Ureter (tissue), 1 donor: ENCODE data around the gene HDAC4. TPM values are rescaled to one million over a fixed set of nuclear protein-coding genes. Genes with fewer than 3 reads are reported as not detected.
A peak's percentile ranks its signal among the peaks of the same experiment; 100 is the strongest.

ENCODE experiments used
- DNase-seq: peaks from one replicate; pipeline ENCODE4 v3.0.0-alpha.2; 2020; ENCODE audit warnings: low spot score
- total RNA-seq: library from RNA; stranded (reverse); gene quantifications from one replicate; pipeline ENCODE4 v1.2.4, GENCODE V29; 2023
- donor health status: DM: yes; HTN: yes; CAD: no.

HDAC4 gene
- total RNA-seq, 1 donor from 2014 or later = 86.9 TPM

- DNase-seq = no peak
Measured at GRCh38 chr2:239203443-239204135, 197.2 kb downstream of the HDAC4 start.

DNA sequence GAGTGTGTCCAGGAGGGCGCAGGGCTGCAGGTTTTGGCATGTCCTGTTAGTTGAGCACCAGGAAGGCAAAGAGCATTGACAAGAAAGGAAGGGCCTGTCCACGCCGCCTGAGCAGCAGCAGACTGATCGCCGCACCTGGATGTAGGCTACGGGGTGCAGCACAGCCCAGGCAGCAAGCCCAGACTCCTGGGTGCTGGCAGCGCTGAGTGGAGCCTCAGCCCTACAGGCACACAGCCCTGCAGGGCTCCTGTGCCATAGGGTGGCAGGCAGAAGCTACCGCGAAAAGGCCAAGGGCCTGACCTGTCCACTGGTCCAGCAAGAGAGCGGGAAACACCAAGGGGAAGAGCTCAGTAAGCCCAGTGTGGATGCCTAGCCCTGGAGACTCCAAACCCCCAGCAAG, 198.0 kb downstream of the HDAC4 start:
- no peak for DNase-seq

GRCh38 chr2:239202343-239202742, 198.5 kb downstream of the HDAC4 start:
- no peak for DNase-seq

- no peak for DNase-seq
Measured at GRCh38 chr2:239201884-239202283, 198.9 kb downstream of the HDAC4 start.

GRCh38 chr2:239201531-239201876, 199.3 kb downstream of the HDAC4 start:
- DNase-seq = no peak

DNA sequence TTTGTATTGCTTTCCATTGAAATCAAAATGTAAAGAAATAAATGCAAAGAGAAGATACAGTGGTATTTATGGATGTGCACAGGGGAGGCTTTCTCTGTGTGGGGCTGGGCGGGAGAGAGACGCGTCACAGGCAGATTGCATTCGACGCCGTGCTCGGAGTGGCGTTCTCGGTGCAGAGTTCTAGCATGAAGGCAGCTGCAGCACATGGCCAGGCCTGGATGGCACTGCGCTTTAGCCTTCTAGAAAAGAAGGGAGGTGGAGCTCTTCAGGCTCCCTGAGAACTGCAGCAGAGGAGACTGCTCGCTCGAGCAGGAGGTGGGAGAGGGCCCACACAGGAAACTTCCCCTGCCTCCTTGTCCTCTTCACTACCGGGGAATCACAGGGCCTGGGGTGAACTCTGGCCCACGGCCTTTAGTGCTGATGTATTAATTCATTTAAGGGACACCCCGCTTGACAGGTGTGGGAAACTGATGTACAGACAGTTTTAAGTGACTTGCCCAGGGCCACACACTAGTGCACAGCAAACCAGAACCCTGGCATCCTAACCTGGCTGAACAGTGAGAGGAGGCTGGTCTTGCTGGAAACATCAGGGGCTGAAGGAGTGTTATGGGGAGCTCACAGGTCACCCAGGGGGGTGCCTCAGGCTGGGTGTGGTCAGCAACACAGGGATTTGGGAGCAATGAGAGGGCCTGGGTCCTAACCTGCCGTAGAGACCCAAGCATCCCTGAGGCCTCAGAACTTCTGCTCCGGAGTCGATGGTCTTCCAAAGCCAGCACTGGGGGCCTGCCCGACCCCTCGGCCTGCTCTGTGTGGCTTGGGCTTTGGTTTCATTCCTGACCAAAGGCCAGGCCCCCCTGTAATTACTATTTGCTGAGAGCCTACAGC, 199.9 kb downstream of the HDAC4 start:
- no peak for DNase-seq

- no peak for DNase-seq
Measured at GRCh38 chr2:239199041-239199768, 201.6 kb downstream of the HDAC4 start.

GRCh38 chr2:239198221-239198620, 202.6 kb downstream of the HDAC4 start:
- DNase-seq = no peak

- peak; percentile 37 for DNase-seq
Measured at GRCh38 chr2:239197146-239197545, 203.7 kb downstream of the HDAC4 start.

- peak; percentile 37 for DNase-seq
Measured at GRCh38 chr2:239196474-239197021, 204.3 kb downstream of the HDAC4 start.

DNA sequence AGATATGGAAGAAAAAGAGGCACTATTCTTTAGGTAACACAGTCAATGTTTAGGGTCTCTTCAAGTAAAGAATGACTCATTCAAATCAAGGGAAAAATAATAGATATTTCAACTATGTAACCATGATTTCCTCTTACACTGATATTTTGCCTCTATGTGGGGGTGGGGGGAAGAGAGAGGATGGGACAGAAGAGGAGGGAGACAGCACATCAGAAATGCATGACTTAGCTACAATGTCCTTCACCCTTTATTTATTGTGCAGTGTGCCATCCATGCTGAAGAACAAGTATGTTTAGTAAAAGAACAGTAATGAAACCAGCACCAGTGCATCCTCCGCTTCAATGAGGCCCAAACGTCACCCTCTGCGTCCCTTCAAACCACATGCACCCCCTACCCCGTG, 204.8 kb downstream of the HDAC4 start:
- DNase-seq = no peak

GRCh38 chr2:239195318-239195871, 205.4 kb downstream of the HDAC4 start:
- no peak for DNase-seq

DNA sequence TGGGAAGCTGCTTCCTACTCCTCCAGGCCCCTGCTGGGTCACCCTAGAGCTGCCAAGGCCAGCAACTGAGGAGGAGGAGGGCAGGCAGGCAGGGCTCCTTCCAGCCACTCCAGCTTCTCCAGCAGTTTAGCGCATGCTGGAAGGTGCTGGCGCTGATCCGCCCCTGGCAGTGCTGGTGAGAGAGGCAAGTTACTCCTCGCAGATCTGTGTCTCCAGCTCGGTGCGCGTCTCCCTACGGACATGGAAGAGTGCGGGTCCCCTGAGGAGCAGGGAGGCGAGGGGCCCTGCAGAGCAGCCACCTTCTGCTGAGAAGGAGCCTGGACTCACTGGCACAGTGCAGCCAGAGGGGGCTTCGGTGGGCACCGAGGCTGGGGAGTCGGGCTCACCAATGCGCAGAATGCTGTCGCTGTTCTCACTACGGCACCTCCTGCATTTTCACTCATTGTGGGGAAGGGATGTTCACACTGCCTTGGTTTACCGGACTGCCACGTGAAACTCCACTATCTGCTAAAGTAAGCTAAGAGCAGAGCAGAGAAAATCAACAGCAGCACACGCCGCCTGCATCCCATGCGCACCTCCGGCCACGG, 206.0 kb downstream of the HDAC4 start:
- peak; percentile 32 for DNase-seq

DNA sequence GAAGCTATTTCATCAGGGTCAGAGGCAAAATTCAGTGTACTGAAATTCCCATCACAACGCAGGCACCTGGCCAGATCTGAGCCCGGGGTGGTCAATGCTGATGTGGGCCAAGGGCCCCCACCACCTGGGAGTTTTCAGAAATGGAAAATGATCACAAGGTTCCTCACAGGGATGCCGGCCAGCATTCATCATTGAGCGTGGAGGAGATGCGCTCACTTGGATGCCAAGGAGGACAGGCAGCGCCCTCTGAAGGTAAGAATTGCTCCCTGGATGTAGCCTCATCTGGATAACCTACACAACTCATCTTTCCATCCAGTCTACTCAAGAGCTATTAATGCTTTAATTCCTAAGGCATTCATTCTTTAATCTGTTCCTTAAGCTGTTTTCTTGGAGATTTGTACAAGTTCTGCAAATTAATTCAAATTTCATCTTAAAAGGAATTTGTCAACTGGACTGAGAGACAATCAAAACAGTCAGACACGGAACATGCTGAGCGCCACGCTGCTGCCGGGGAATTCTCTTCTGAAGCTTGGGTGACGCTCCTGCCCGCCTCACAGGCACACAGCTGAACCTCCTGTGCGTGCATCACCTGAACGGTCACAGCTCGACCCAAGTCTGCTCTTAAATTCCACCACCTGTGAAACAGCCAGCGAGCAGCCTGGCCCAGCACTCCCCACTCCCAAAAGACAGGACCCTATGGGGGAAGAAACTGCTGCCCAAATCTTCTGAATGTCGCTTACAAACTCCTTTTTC, 206.7 kb downstream of the HDAC4 start:
- no peak for DNase-seq

DNA sequence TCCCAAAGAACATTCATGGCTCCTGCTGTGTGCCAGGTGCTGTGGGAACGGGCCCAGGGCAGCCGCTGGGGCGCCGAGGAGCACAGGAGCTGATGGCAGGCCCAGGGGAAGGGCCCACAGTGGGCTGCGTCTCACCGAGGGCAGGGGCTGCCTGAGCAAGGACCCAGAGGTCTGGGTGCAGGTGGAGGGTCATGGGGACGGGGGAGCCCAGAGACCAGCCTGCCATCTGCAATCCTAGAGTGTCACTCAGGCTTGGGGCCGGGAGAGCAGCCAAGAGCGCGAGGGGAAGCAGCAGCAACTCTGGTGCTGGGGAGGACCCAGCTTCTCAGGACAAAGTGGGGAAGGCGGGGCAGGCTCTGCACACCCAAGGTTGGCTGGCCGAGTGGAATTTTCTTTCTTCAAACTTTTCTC, 207.4 kb downstream of the HDAC4 start:
- DNase-seq = peak; percentile 37

- no peak for DNase-seq
Measured at GRCh38 chr2:239192975-239193374, 207.8 kb downstream of the HDAC4 start.

GRCh38 chr2:239192456-239192855, 208.4 kb downstream of the HDAC4 start:
- DNase-seq = peak; percentile 40

GRCh38 chr2:239190921-239191885, 209.6 kb downstream of the HDAC4 start:
- peak; percentile 37 for DNase-seq

DNA sequence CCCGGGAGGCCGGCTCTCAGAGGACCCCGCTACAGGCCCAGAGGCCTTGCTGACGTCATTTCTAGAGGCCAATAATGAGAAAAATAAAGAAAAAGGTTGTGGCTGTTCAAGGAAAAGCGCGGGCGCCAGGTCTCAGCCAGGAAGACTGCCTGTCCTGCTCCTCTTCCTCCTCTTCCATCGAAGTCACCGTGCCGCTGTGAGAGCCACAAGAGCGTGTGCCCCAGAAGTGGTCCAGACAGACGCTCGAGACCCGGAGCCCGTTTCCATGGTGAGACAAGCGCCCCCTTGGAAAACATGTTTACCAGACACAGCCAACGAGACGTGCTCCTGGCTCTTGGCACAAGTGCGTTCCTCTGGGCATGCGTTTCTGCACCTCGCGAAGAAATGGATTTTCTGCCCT, 210.5 kb downstream of the HDAC4 start:
- DNase-seq = peak; percentile 32
